IMR-90 (cell line): ENCODE measurements around the gene NMRK2. TPM values are rescaled to one million over a fixed set of nuclear protein-coding genes. Genes with fewer than 3 reads are reported as not detected.

Source experiments
- ATAC-seq: fragments of 200-7000 bp; cut with Tn5 transposase; 2 replicates; pipeline ENCODE4 v1.9.1; 2020; ENCODE audit warnings: low read depth, mild to moderate bottlenecking, moderate library complexity
- BruUV-seq: library from RNA; stranded (reverse); fragments of 400-500 nt; replicated peaks from 2 replicates; lab custom pipeline; 2021; lab: Mats Ljungman, UMichigan
- CTCF ChIA-PET: fragments of 300-600 bp; formaldehyde crosslinking; extraction: SDS; loops from one replicate; lab custom pipeline; 2021; ENCODE audit warnings: antibody characterized with exemption; lab: Yijun Ruan, JAX
- POLR2A ChIA-PET: fragments of 300-600 bp; sonication (Branson Sonifier 250); formaldehyde crosslinking; loops from one replicate; lab custom pipeline; 2022; ENCODE audit warnings: antibody characterized with exemption; ENCODE audit not compliant: unreplicated experiment; lab: Charles Lee
- DNase-seq: peaks from one replicate; pipeline ENCODE4 v3.0.0; 2013
- H2AFZ ChIP-seq: replicated peaks from 2 replicates; pipeline ENCODE3; 2013; ENCODE audit warnings: low read length, mild to moderate bottlenecking; ENCODE audit not compliant: poor library complexity
- H2AK5ac ChIP-seq: 2 replicates; pipeline ENCODE4 v1.6.1; 2013; ENCODE audit warnings: low read depth, low read length, inconsistent platforms
- H2AK9ac ChIP-seq: replicated peaks from 2 replicates; pipeline ENCODE3; 2013; ENCODE audit warnings: mild to moderate bottlenecking, low read depth, low read length, moderate library complexity; ENCODE audit not compliant: poor library complexity
- H2BK120ac ChIP-seq: 2 replicates; pipeline ENCODE4 v1.6.1; 2013; ENCODE audit warnings: low read depth, low read length, inconsistent platforms
- H2BK15ac ChIP-seq: 3 replicates; pipeline ENCODE4 v1.6.1; 2013; ENCODE audit warnings: low read depth, low read length, inconsistent platforms
- H2BK20ac ChIP-seq: 2 replicates; pipeline ENCODE4 v1.6.1; 2013; ENCODE audit warnings: low read depth, mild to moderate bottlenecking, inconsistent platforms, low read length, moderate library complexity
- H2BK5ac ChIP-seq: 2 replicates; pipeline ENCODE4 v1.6.1; 2013; ENCODE audit warnings: mild to moderate bottlenecking, low read depth, low read length, inconsistent platforms; ENCODE audit not compliant: poor library complexity, severe bottlenecking
- H3K14ac ChIP-seq: replicated peaks from 2 replicates; pipeline ENCODE4 v1.6.1; 2013; ENCODE audit warnings: low read depth, low read length, inconsistent platforms
- H3K18ac ChIP-seq: 2 replicates; pipeline ENCODE4 v1.6.1; 2013; ENCODE audit warnings: low read depth, low read length, control low read depth
- H3K23ac ChIP-seq: 2 replicates; pipeline ENCODE4 v1.6.1; 2013; ENCODE audit warnings: low read depth, low read length, inconsistent platforms
- H3K27ac ChIP-seq: 2 replicates; pipeline ENCODE4 v1.5.1; 2013; ENCODE audit warnings: mild to moderate bottlenecking, control low read depth, low read length; ENCODE audit not compliant: insufficient read depth
- H3K27me3 ChIP-seq: 2 replicates; pipeline ENCODE4 v1.6.1; 2013; ENCODE audit warnings: low read length; ENCODE audit not compliant: control insufficient read depth, insufficient read depth
- H3K36me3 ChIP-seq: 2 replicates; pipeline ENCODE4 v1.6.1; 2013; ENCODE audit warnings: low read length, mixed read lengths; ENCODE audit not compliant: control insufficient read depth, insufficient read depth
- H3K4ac ChIP-seq: 2 replicates; pipeline ENCODE4 v1.6.1; 2013; ENCODE audit warnings: low read depth, low read length, inconsistent platforms
- H3K4me1 ChIP-seq: 2 replicates; pipeline ENCODE4 v1.6.1; 2013; ENCODE audit warnings: low read length, mixed read lengths; ENCODE audit not compliant: control insufficient read depth, insufficient read depth
- H3K4me2 ChIP-seq: 2 replicates; pipeline ENCODE4 v1.6.1; 2013; ENCODE audit warnings: low read depth, mild to moderate bottlenecking, control low read depth, low read length, moderate library complexity
- H3K4me3 ChIP-seq: 2 replicates; pipeline ENCODE4 v1.5.1; 2013; ENCODE audit warnings: low read depth, mild to moderate bottlenecking, control low read depth, low read length, moderate library complexity; ENCODE audit not compliant: insufficient read depth
- H3K56ac ChIP-seq: 2 replicates; pipeline ENCODE4 v1.6.1; 2013; ENCODE audit warnings: low read length, inconsistent platforms; ENCODE audit not compliant: insufficient read depth; ENCODE audit errors: extremely low read depth
- H3K79me1 ChIP-seq, 2 experiments: 2 replicates each; pipeline ENCODE4 v1.6.1; 2013; ENCODE audit warnings: low read length in 2 of 2, inconsistent platforms in 1 of 2, low read depth in 1 of 2
- H3K9ac ChIP-seq: 2 replicates; pipeline ENCODE4 v1.6.1; 2013; ENCODE audit warnings: low read depth, low read length, control low read depth
- H3K9me1 ChIP-seq: 2 replicates; pipeline ENCODE4 v1.6.1; 2013; ENCODE audit warnings: low read length, inconsistent platforms; ENCODE audit not compliant: insufficient read depth
- H3K9me3 ChIP-seq: 2 replicates; pipeline ENCODE4 v1.6.1; 2013; ENCODE audit warnings: low read length; ENCODE audit not compliant: control insufficient read depth, insufficient read depth
- H4K20me1 ChIP-seq: 2 replicates; pipeline ENCODE4 v1.6.1; 2013; ENCODE audit warnings: low read length, inconsistent platforms; ENCODE audit not compliant: insufficient read depth
- H4K5ac ChIP-seq: 2 replicates; pipeline ENCODE4 v1.6.1; 2013; ENCODE audit warnings: mild to moderate bottlenecking, low read depth, low read length, control low read depth
- H4K8ac ChIP-seq, 2 experiments: 2 replicates each; pipeline ENCODE4 v1.6.1; 2013; ENCODE audit warnings: low read depth in 2 of 2, low read length in 2 of 2, control low read depth in 1 of 2, inconsistent platforms in 1 of 2
- H4K91ac ChIP-seq: 2 replicates; pipeline ENCODE4 v1.6.1; 2013; ENCODE audit warnings: low read depth, low read length, inconsistent platforms; ENCODE audit not compliant: insufficient read depth
- BHLHE40 ChIP-seq: fragments of 150-350 bp; IDR thresholded peaks from 2 replicates; pipeline ENCODE4 v1.6.1; 2016; ENCODE audit warnings: mild to moderate bottlenecking, low read depth, low read length
- CEBPB ChIP-seq: IDR thresholded peaks from 2 replicates; pipeline ENCODE4 v1.6.1; 2012; ENCODE audit warnings: low read depth, low read length, improper control_type of control experiment
- FOS ChIP-seq: fragments of 150-350 bp; IDR thresholded peaks from 2 replicates; pipeline ENCODE4 v1.6.1; 2016; ENCODE audit warnings: low read depth, low read length
- MAFK ChIP-seq: IDR thresholded peaks from 2 replicates; pipeline ENCODE4 v1.6.1; 2012; ENCODE audit warnings: low read depth, low read length, improper control_type of control experiment
- WGBS, 2 experiments: methylation state at CpG; one replicate each; pipeline versions ENCODE4 v1.1.5 to v1.1.7; 2013; ENCODE audit warnings: missing lambda C conversion rate in 2 of 2; ENCODE audit not compliant: insufficient read length in 1 of 2; ENCODE audit errors: extremely low coverage in 2 of 2; 5-methylcytosine and 5-hydroxymethylcytosine counted together
- dilution Hi-C: fragments of 300-500 bp; cut with HindIII; formaldehyde crosslinking; loops from one replicate; pipeline ENCODE4 v1.14.3; 2018; ENCODE audit warnings: low sequenced_read_pairs; ENCODE audit not compliant: unreplicated experiment
- in situ Hi-C: fragments of 300-500 bp; cut with MboI; formaldehyde crosslinking; loops from 3 replicates; pipeline ENCODE4 v1.14.3; 2019; ENCODE audit warnings: low sequenced_read_pairs, inconsistent platforms, mixed read lengths
- intact Hi-C: fragments of 100-400 bp; cut with micrococcal nuclease; formaldehyde crosslinking; loops from 2 replicates; pipeline ENCODE4 v1.10.0; 2022
- polyA plus RNA-seq, 3 experiments: library from polyadenylated mRNA; depleted of rRNA; stranded (reverse); fragments of >200 nt; gene quantifications; 2 replicates each; pipeline ENCODE4 v1.2.3, GENCODE V29; 2012; ENCODE audit warnings: low replicate concordance in 1 of 3
- total RNA-seq: library from RNA; depleted of rRNA; stranded (reverse); fragments of >200 nt; gene quantifications from 2 replicates; pipeline ENCODE4 v1.2.3, GENCODE V29; 2012

Gene NMRK2
- total and polyA plus RNA-seq, 2 of the 4 experiments (the other 2 are of a cell fraction): not detected

DNA sequence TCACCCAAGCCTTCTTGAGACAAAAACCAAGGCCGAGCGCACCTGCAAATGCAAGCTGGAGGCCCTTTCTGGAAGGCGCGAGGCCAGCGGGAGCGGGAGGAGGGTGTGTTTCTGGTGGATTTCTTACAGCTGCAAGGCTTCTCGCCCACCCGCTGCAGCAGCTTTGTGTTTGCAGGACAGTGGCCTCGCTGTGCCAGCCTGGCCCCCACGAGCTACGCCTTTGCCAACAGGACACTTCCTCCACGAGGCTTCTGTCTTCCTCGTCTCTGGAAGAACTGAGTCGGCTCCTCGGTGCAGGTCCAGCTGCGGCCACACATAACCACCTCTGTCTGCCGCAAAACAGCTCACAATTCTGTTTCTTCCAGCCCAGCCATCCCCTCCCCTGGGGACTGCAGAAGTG lies 42.3 kb upstream of the NMRK2 start:
- ATAC-seq: no peak
- Histone ChIP-seq H3K9ac (no peak overlapping the region), H3K79me1 (no peaks in the 10 kb centered on the region), H2BK20ac (no peak overlapping the region), H3K14ac (no peak overlapping the region), H3K4me3 (no peak overlapping the region), H3K18ac (no peak overlapping the region), H4K5ac (no peak overlapping the region), H2AK5ac (no peak overlapping the region), H4K20me1 (no peaks in the 10 kb centered on the region), H2AFZ (no peak overlapping the region), H4K8ac (no peak overlapping the region), H3K4me1 (no peaks in the 10 kb centered on the region), H2BK5ac (no peak overlapping the region), H3K4ac (no peak overlapping the region), H3K4me2 (no peak overlapping the region), H3K27me3 (peaks cover 5% of the 10 kb centered on the region; the same call in 1 of the 2 replicates), H4K91ac (no peak overlapping the region), H3K9me1 (no peaks in the 10 kb centered on the region), H3K9me3 (no peaks in the 10 kb centered on the region), H2AK9ac (no peak overlapping the region), H3K56ac (no peak overlapping the region), H2BK120ac (no peak overlapping the region), H3K23ac (no peak overlapping the region), H3K36me3 (no peaks in the 10 kb centered on the region), H3K27ac (no peak overlapping the region), H2BK15ac (no peak overlapping the region)
- intact Hi-C loops: no loop called here
- dilution Hi-C loops: no loop called here
- no TSS peak for BruUV-seq
- in situ Hi-C loops: no loop called here
- ChIA-PET POLR2A (no interaction called here), CTCF (interaction anchor here (1.3 kb wide), 1 partner anchor 22 kb away, joined by 10 read pairs; no protein-coding TSS in a partner anchor)
- TF ChIP-seq FOS: no peak
- TF ChIP-seq CEBPB: no peak
- no peak for TF ChIP-seq BHLHE40
- TF ChIP-seq MAFK: no peak
- 45% methylated on average over 9 of the region's 17 CpGs; no CpG with 5 or more reads in 1 of the 2 experiments for WGBS, 2 experiments
- DNase-seq: no peak
